Endothelial cell of umbilical vein (primary cell): ENCODE measurements around the gene P2RY11. TPM values are rescaled to one million over a fixed set of nuclear protein-coding genes. Genes with fewer than 3 reads are reported as not detected.

Source experiments
- BruUV-seq: library from RNA; stranded (reverse); fragments of 400-500 nt; replicated peaks from 2 replicates; lab custom pipeline; 2021; lab: Mats Ljungman, UMichigan
- CTCF ChIA-PET: fragments of 300-600, 350-600 bp; sonication (Branson Sonifier 250); formaldehyde crosslinking; loops from one replicate; lab custom pipeline; 2021; ENCODE audit warnings: antibody characterized with exemption, inconsistent platforms; lab: Charles Lee
- POLR2A ChIA-PET: fragments of 300-600, 350-600 bp; sonication (Branson Sonifier 250); formaldehyde crosslinking; loops from one replicate; lab custom pipeline; 2021; ENCODE audit warnings: antibody characterized with exemption, inconsistent platforms; lab: Charles Lee
- DNase-seq: peaks from one replicate; pipeline ENCODE4 v3.0.0-alpha.2; 2011; ENCODE audit warnings: low read depth, low spot score
- FAIRE-seq: peaks from 2 replicates; lab custom pipeline; 2011; peaks lifted over from hg19 to GRCh38; lab: Jason Lieb, UNC
- H2AFZ ChIP-seq: 2 replicates; pipeline ENCODE4 v1.6.0; 2012; ENCODE audit warnings: low read depth, low read length, control low read depth, inconsistent platforms
- H3K27ac ChIP-seq: 2 replicates; pipeline ENCODE4 v1.5.1; 2011; ENCODE audit warnings: low read depth, mild to moderate bottlenecking, control low read depth, low read length, moderate library complexity; ENCODE audit not compliant: insufficient read depth
- H3K27me3 ChIP-seq, 2 experiments: 2 replicates each; pipeline versions ENCODE4 v1.6.0 to v1.6.1; 2011; ENCODE audit warnings: low read length in 2 of 2, mixed read lengths in 1 of 2; ENCODE audit not compliant: control insufficient read depth in 2 of 2, insufficient read depth in 2 of 2
- H3K36me3 ChIP-seq, 2 experiments: 2 replicates in 1 of 2; 3 replicates in 1 of 2; pipeline ENCODE4 v1.5.1; 2011; ENCODE audit warnings: low read length in 2 of 2, mild to moderate bottlenecking in 1 of 2, moderate library complexity in 1 of 2; ENCODE audit not compliant: control insufficient read depth in 2 of 2, insufficient read depth in 2 of 2; ENCODE audit errors: extremely low read depth in 1 of 2
- H3K4me1 ChIP-seq: 3 replicates; pipeline ENCODE4 v1.5.1; 2011; ENCODE audit warnings: mild to moderate bottlenecking, low read length; ENCODE audit not compliant: control insufficient read depth, insufficient read depth; ENCODE audit errors: extremely low read depth
- H3K4me2 ChIP-seq: 2 replicates; pipeline ENCODE4 v1.6.1; 2011; ENCODE audit warnings: low read length, control low read depth, mixed read lengths; ENCODE audit not compliant: insufficient read depth
- H3K4me3 ChIP-seq, 3 experiments: fragments of 200-600 bp in 1 of 3; sonication (generic), shearing (Covaris generic) in 1 of 3; replicated peaks in 1 of 3; 2 replicates each; pipeline ENCODE4 v1.5.1; 2011 to 2016; ENCODE audit warnings: control low read depth in 3 of 3, low read length in 3 of 3, mild to moderate bottlenecking in 2 of 3, inconsistent platforms in 1 of 3, low read depth in 1 of 3, moderate library complexity in 1 of 3; ENCODE audit not compliant: insufficient read depth in 1 of 3
- H3K79me2 ChIP-seq: 2 replicates; pipeline ENCODE4 v1.6.0; 2012; ENCODE audit warnings: low read length, inconsistent platforms; ENCODE audit not compliant: control insufficient read depth, insufficient read depth
- H3K9ac ChIP-seq: replicated peaks from 2 replicates; pipeline ENCODE3; 2011; ENCODE audit warnings: low read length, control low read depth; ENCODE audit not compliant: insufficient read depth; ENCODE audit errors: extremely low read depth
- H3K9me1 ChIP-seq: replicated peaks from 3 replicates; pipeline ENCODE4 v1.6.0; 2011; ENCODE audit warnings: mild to moderate bottlenecking, low read length; ENCODE audit not compliant: control insufficient read depth, insufficient read depth; ENCODE audit errors: extremely low read depth
- H3K9me3 ChIP-seq: replicated peaks from 2 replicates; pipeline ENCODE4 v1.5.1; 2012; ENCODE audit warnings: low read length, inconsistent platforms; ENCODE audit not compliant: control insufficient read depth, insufficient read depth
- H4K20me1 ChIP-seq: replicated peaks from 2 replicates; pipeline ENCODE3; 2011; ENCODE audit warnings: mild to moderate bottlenecking, low read length; ENCODE audit not compliant: control insufficient read depth, insufficient read depth; ENCODE audit errors: extremely low read depth
- CTCF ChIP-seq, 2 donors: IDR thresholded peaks; 1 replicate in 1 of 2; 2 replicates in 1 of 2; pipeline ENCODE4 v1.5.1; 2011; ENCODE audit warnings: low read length in 2 of 2, mild to moderate bottlenecking in 2 of 2, moderate library complexity in 2 of 2, control low read depth in 1 of 2, inconsistent platforms in 1 of 2, low read depth in 1 of 2; ENCODE audit not compliant: insufficient read depth in 1 of 2; ENCODE audit errors: extremely low read depth in 1 of 2
- EZH2 ChIP-seq: IDR thresholded peaks from 2 replicates; pipeline ENCODE4 v1.6.1; 2012; ENCODE audit warnings: borderline replicate concordance, low read depth, mild to moderate bottlenecking, moderate library complexity, low read length, inconsistent platforms; ENCODE audit not compliant: severe bottlenecking
- FOS ChIP-seq: IDR thresholded peaks from 2 replicates; pipeline ENCODE4 v1.6.1; 2011; ENCODE audit warnings: mild to moderate bottlenecking, low read length, moderate library complexity, borderline replicate concordance; ENCODE audit not compliant: insufficient read depth
- GATA2 ChIP-seq: IDR thresholded peaks from 2 replicates; pipeline ENCODE4 v1.7.0; 2011; ENCODE audit warnings: low read depth, mild to moderate bottlenecking, moderate library complexity, mixed read lengths, low read length; ENCODE audit not compliant: insufficient read length, insufficient read depth
- JUN ChIP-seq: IDR thresholded peaks from 2 replicates; pipeline ENCODE4 v1.6.1; 2011; ENCODE audit warnings: borderline replicate concordance, low read depth; ENCODE audit not compliant: insufficient read length, insufficient read depth
- MAX ChIP-seq: IDR thresholded peaks from 2 replicates; pipeline ENCODE4 v1.6.1; 2011; ENCODE audit not compliant: insufficient read depth, insufficient read length
- MYC ChIP-seq: IDR thresholded peaks from one replicate; pipeline ENCODE4 v1.6.1; 2011; ENCODE audit warnings: mild to moderate bottlenecking, low read depth, low read length
- POLR2A ChIP-seq: IDR thresholded peaks from 2 replicates; pipeline ENCODE4 v1.6.1; 2012; ENCODE audit warnings: low read depth, mild to moderate bottlenecking, control low read depth, low read length
- POLR2AphosphoS5 ChIP-seq: IDR thresholded peaks from 2 replicates; pipeline ENCODE4 v1.6.1; 2012; ENCODE audit warnings: low read depth, mild to moderate bottlenecking, control low read depth, low read length, moderate library complexity; ENCODE audit not compliant: insufficient read depth
- dilution Hi-C: fragments of 300-500 bp; cut with MboI; formaldehyde crosslinking; loops from one replicate; pipeline ENCODE4 v1.15.0; 2019; ENCODE audit warnings: low sequenced_read_pairs; ENCODE audit not compliant: extremely low pct_ligation_motif_present
- intact Hi-C: fragments of 100-400 bp; cut with micrococcal nuclease; formaldehyde crosslinking; loops from one replicate; pipeline ENCODE4 v1.10.0; 2022
- polyA plus RNA-seq, 4 experiments: library from polyadenylated mRNA; depleted of rRNA in 3 of 4; stranded (reverse) in 3 of 4; unstranded in 1 of 4; fragments of >200 nt; gene quantifications; 2 replicates each; pipeline versions ENCODE4 v1.2.1 to v1.2.3, GENCODE V29; 2011 to 2012; ENCODE audit warnings: missing spikeins in 1 of 4
- total RNA-seq: library from RNA; stranded (reverse); gene quantifications from 2 replicates; pipeline ENCODE4 v1.2.3, GENCODE V29; 2021

P2RY11 gene
- total and polyA plus RNA-seq, 2 donors (not counting 3 experiments of a cell fraction or from before 2014, with no cell fraction given): 3.6 to 14.6 TPM

- ChIA-PET CTCF (interaction anchor here (1.5 kb wide), 1 partner anchor 12 kb away, joined by 5 read pairs; no protein-coding TSS in a partner anchor), POLR2A (no interaction called here)
- no peaks in the 10 kb centered on the region for H3K4me1 ChIP-seq
- H3K27me3 ChIP-seq: no peaks in the 10 kb centered on the region
- no peak for TF ChIP-seq MAX
- TF ChIP-seq EZH2: no peak
- no peak for TF ChIP-seq JUN
- no peak for TF ChIP-seq GATA2
- TF ChIP-seq FOS: no peak
- no peak for TF ChIP-seq POLR2A
- TF ChIP-seq MYC: no peak
- no peak for TF ChIP-seq POLR2AphosphoS5
- TF ChIP-seq CTCF (IDR thresholded peaks at IDR 0.05; ENCODE audit: extremely low read depth in 1 of 2, insufficient read depth in 1 of 2, low read depth in 1 of 2, low read length in 2 of 2): no peak
- no peaks in the 10 kb centered on the region for H3K9me1 ChIP-seq
- H3K9me3 ChIP-seq: no peaks in the 10 kb centered on the region
- no peaks in the 10 kb centered on the region for H3K79me2 ChIP-seq
- no peak overlapping the region for H3K4me3 ChIP-seq
- H2AFZ ChIP-seq: no peak overlapping the region
- intact Hi-C loops (no loop called here), dilution Hi-C loops (no loop called here)
- FAIRE-seq: no peak
- H3K36me3 ChIP-seq: peaks cover 6 to 34% of the 10 kb centered on the region in 2 experiments
- no peak overlapping the region for H3K27ac ChIP-seq
- no peak overlapping the region for H3K9ac ChIP-seq
- H4K20me1 ChIP-seq: no peaks in the 10 kb centered on the region
- no TSS peak for BruUV-seq
- H3K4me2 ChIP-seq: no peak overlapping the region
- no peak for DNase-seq
Measured at GRCh38 chr19:10132905-10133304, 21.4 kb downstream of the P2RY11 start.
